Astrocyte (in vitro differentiated cells and primary cell): ENCODE data around the gene KCNAB3. TPM values are rescaled to one million over a fixed set of nuclear protein-coding genes. Genes with fewer than 3 reads are reported as not detected.

ENCODE experiments used
- DNase-seq: peaks from one replicate; pipeline ENCODE4 v3.0.0-alpha.2; 2010; ENCODE audit warnings: low read depth
- FAIRE-seq: peaks from 2 replicates; lab custom pipeline; 2011; peaks lifted over from hg19 to GRCh38; lab: Jason Lieb, UNC
- H2AFZ ChIP-seq: 2 replicates; pipeline ENCODE4 v1.6.0; 2012; ENCODE audit warnings: low read depth, low read length, inconsistent platforms
- H3K27ac ChIP-seq: 2 replicates; pipeline ENCODE4 v1.5.1; 2011; ENCODE audit warnings: low read depth, low read length, inconsistent platforms
- H3K27me3 ChIP-seq: 2 replicates; pipeline ENCODE4 v1.6.0; 2011; ENCODE audit warnings: low read length, inconsistent platforms; ENCODE audit not compliant: insufficient read depth
- H3K36me3 ChIP-seq: 2 replicates; pipeline ENCODE4 v1.5.1; 2011; ENCODE audit warnings: low read length, inconsistent platforms; ENCODE audit not compliant: insufficient read depth
- H3K4me1 ChIP-seq: 2 replicates; pipeline ENCODE4 v1.5.1; 2011; ENCODE audit warnings: low read length, inconsistent platforms; ENCODE audit not compliant: insufficient read depth
- H3K4me2 ChIP-seq: 2 replicates; pipeline ENCODE4 v1.6.0; 2012; ENCODE audit warnings: low read length, inconsistent platforms
- H3K4me3 ChIP-seq: 2 replicates; pipeline ENCODE4 v1.5.1; 2011; ENCODE audit warnings: low read depth, mild to moderate bottlenecking, low read length, inconsistent platforms; ENCODE audit not compliant: insufficient read depth
- H3K79me2 ChIP-seq: 2 replicates; pipeline ENCODE4 v1.6.0; 2012; ENCODE audit warnings: mild to moderate bottlenecking, low read length, inconsistent platforms; ENCODE audit not compliant: insufficient read depth
- H3K9ac ChIP-seq: 2 replicates; pipeline ENCODE4 v1.6.0; 2012; ENCODE audit warnings: mild to moderate bottlenecking, low read length, inconsistent platforms
- H3K9me3 ChIP-seq: 2 replicates; pipeline ENCODE4 v1.5.1; 2012; ENCODE audit warnings: low read depth, mild to moderate bottlenecking, low read length, inconsistent platforms; ENCODE audit not compliant: insufficient read depth
- H4K20me1 ChIP-seq: 2 replicates; pipeline ENCODE4 v1.6.0; 2012; ENCODE audit warnings: low read length, inconsistent platforms; ENCODE audit not compliant: insufficient read depth
- H3K27ac Mint-ChIP-seq: one replicate; pipeline ENCODE4 v1.8.0; 2021; ENCODE audit warnings: mild to moderate bottlenecking, mixed read lengths; ENCODE audit not compliant: unreplicated experiment
- H3K27me3 Mint-ChIP-seq: one replicate; pipeline ENCODE4 v1.8.0; 2021; ENCODE audit warnings: low read depth, mixed read lengths; ENCODE audit not compliant: unreplicated experiment
- H3K36me3 Mint-ChIP-seq: one replicate; pipeline ENCODE4 v1.8.0; 2021; ENCODE audit warnings: low read depth, mixed read lengths; ENCODE audit not compliant: unreplicated experiment
- H3K4me1 Mint-ChIP-seq: one replicate; pipeline ENCODE4 v1.8.0; 2021; ENCODE audit warnings: low read depth, mixed read lengths; ENCODE audit not compliant: unreplicated experiment
- H3K4me3 Mint-ChIP-seq: one replicate; pipeline ENCODE4 v1.8.0; 2021; ENCODE audit warnings: mild to moderate bottlenecking, moderate library complexity, mixed read lengths; ENCODE audit not compliant: unreplicated experiment
- H3K9me3 Mint-ChIP-seq: one replicate; pipeline ENCODE4 v1.8.0; 2021; ENCODE audit warnings: mild to moderate bottlenecking, mixed read lengths; ENCODE audit not compliant: unreplicated experiment
- CTCF ChIP-seq: IDR thresholded peaks from 2 replicates; pipeline ENCODE4 v1.5.1; 2011; ENCODE audit warnings: low read depth, mild to moderate bottlenecking, inconsistent platforms, low read length, moderate library complexity; ENCODE audit not compliant: insufficient read depth
- EZH2 ChIP-seq: IDR thresholded peaks from 2 replicates; pipeline ENCODE4 v1.6.1; 2012; ENCODE audit warnings: mild to moderate bottlenecking, low read length, inconsistent platforms; ENCODE audit not compliant: insufficient read depth
- total RNA-seq: library from RNA; stranded (reverse); gene quantifications from 2 replicates; pipeline ENCODE4 v1.2.1, GENCODE V29; 2021

Gene KCNAB3
- total RNA-seq, 1 donor from 2014 or later, result 1.4 TPM

DNA sequence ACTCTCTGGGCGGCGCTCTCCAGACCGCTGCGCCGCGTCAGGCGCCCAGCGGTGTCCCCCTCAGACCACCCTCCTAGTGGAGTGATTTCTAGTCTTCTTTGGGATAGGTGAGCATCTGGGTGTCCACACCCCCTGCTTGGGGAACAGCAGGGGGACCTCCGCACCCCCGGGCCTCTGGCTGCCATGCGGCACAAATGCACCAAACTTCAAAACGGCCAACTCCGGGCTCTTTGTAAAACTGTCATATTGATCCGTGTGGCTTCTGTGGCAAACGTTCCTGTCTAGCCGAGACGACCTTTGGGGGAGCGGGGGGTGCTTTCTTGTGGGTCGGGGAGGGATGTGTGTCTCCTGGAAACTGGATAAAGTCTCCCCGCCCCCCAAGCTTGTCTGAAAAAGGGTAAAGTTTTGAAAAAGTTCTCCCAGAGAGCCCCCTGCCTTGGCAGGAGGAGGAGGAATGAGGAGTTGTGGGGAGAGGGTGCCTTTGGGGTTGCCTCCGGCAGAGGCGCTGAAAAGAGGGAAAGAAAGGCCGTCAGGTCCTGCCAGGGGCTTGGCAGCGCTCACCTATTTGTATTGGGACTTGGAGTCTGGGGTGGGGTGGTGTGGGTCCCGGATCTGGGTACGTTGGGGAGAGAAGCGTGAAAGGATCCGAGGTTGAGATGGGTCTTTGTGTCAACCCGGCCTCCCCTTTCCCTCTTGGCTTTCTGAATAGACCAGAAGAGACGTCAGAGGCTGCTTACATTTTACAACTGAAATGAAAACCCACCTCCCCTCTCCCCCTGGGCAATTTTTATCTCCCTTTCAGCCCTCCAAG lies 43.2 kb downstream of the KCNAB3 start:
- H3K9me3 ChIP-seq, result no peaks in the 10 kb centered on the region
- TF ChIP-seq CTCF (no peak), EZH2 (no peak)
- Mint-ChIP-seq H3K9me3 (no peaks in the 10 kb centered on the region), H3K4me3 (no peak overlapping the region), H3K36me3 (peaks cover 12% of the 10 kb centered on the region), H3K27me3 (no peaks in the 10 kb centered on the region), H3K27ac (no peak overlapping the region), H3K4me1 (no peaks in the 10 kb centered on the region)
- H3K27ac ChIP-seq, result peak overlapping the region; percentile 84
- FAIRE-seq (no peak), DNase-seq (no peak)
- H3K36me3 ChIP-seq, result peaks cover 2% of the 10 kb centered on the region
- H3K4me1 ChIP-seq, result peaks cover 35% of the 10 kb centered on the region
- H3K4me3 ChIP-seq, result peak overlapping the region; percentile 71
- H4K20me1 ChIP-seq, result peaks cover 33% of the 10 kb centered on the region
- peaks cover 40% of the 10 kb centered on the region for H3K79me2 ChIP-seq
- peak overlapping the region; percentile 18 for H2AFZ ChIP-seq
- no peaks in the 10 kb centered on the region for H3K27me3 ChIP-seq
- H3K9ac ChIP-seq, result peak overlapping the region; percentile 87
- H3K4me2 ChIP-seq, result peak overlapping the region; percentile 96

DNA sequence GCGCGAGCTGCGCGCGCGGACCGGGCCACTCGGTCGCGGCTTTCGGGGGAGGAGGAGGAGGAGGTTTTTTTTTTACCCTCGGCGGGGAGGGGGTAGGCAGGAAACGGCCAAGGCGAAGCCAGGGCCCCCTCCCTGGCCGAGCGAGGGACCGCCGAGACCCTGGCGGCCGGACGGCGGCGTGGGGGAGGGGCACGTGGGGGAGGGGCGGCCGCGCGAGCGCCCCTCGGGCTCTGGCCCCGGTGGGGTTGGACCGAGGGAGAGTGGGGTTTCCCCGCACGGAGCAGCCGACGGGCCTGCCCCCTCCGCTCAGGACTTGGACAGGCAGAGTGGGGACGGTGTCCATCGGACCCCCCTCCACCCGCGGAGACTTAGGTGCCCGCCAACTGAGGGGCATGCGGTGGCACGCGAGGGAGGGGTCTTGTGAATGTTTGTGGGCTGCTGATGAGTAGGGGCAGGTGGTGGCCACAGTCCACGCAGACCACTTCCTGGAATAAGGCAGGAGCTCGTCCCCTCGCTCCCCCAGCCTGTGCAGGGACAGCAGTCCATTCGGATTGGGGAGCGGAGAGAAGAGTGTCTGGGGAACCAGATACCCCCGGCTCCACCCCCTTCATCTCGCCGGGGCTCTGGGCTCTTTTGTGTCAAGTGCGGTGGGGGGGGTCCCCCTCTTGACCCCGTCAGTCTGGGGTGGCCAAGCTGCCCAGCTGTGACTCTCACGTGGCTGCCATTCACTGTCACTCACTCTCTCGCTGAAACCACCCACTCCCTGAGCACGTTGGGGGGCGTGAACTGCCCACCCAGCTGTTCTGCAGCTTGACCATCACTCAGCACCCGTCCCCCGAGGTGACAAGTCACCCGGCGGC lies 44.1 kb downstream of the KCNAB3 start:
- H3K9me3 ChIP-seq, result no peaks in the 10 kb centered on the region
- TF ChIP-seq EZH2, result no peak
- no peak for TF ChIP-seq CTCF
- Mint-ChIP-seq H3K36me3 (peaks cover 7% of the 10 kb centered on the region), H3K4me1 (no peaks in the 10 kb centered on the region), H3K27me3 (no peaks in the 10 kb centered on the region), H3K27ac (no peak overlapping the region), H3K4me3 (no peak overlapping the region), H3K9me3 (no peaks in the 10 kb centered on the region)
- DNase-seq (no peak), FAIRE-seq (no peak)
- no peaks in the 10 kb centered on the region for H3K27me3 ChIP-seq
- H3K36me3 ChIP-seq, result peaks cover 9% of the 10 kb centered on the region
- peak overlapping the region; percentile 84 for H3K27ac ChIP-seq
- peak overlapping the region; percentile 87 for H3K9ac ChIP-seq
- H3K4me2 ChIP-seq, result peak overlapping the region; percentile 96
- peak overlapping the region; percentile 36 for H2AFZ ChIP-seq
- H3K4me1 ChIP-seq, result peaks cover 35% of the 10 kb centered on the region
- peaks cover 40% of the 10 kb centered on the region for H3K79me2 ChIP-seq
- H3K4me3 ChIP-seq, result peak overlapping the region; percentile 71
- peaks cover 28% of the 10 kb centered on the region for H4K20me1 ChIP-seq
